Adrenal gland (tissue), 5 donors: ENCODE results near the gene SLC47A2.

Experiments used
- POLR2A ChIP-seq, 2 donors: fragments of 450-650 bp; IDR thresholded peaks; one replicate each; pipeline ENCODE4 v1.6.1; 2017; ENCODE audit warnings: antibody characterized with exemption in 2 of 2, mild to moderate bottlenecking in 2 of 2, moderate library complexity in 1 of 2
- TF ChIP-seq, protein P1 (sequence below), 6 experiments: fragments of 450-650 bp in 4 of 6; fragments of 200-600 bp in 2 of 6; sonication (generic) in 1 of 6; IDR thresholded peaks; 1 replicate in 5 of 6; 2 replicates in 1 of 6; pipeline versions ENCODE4 v1.5.1 to v1.8.0; 2016 to 2021; ENCODE audit warnings: antibody characterized with exemption in 6 of 6, mild to moderate bottlenecking in 2 of 6, moderate library complexity in 1 of 6
- donor health status: DM: no; HTN: no; CAD: no.

DNA sequence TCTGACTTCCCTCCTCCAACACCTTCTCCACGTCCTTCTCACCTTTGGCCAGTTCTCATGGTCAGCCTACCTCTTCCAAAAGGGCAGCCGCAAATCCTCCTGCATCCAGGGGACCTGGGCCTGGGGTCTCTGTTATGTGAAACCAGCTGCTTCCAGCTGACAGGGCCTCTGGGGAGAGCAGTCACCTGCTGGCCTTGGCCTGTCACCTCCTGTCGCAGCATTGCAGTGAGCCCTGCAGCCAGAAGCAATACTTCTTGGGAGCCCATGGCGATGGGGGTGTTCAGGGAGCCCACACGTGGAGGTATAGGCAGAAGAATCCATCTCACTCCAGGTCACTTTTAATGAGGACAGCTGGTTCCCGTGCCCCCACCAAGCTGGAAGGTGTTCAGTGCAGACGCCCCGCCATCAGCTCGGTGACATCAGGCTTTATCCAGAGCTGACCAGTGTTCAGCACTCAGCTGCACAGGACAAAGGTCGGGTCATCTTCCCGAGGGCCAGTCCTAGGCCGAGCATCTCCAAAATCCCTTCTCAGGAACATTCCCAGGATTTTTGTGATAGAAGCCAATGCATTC, 1.7 kb upstream of the SLC47A2 start:
- TF ChIP-seq, protein P1, sequence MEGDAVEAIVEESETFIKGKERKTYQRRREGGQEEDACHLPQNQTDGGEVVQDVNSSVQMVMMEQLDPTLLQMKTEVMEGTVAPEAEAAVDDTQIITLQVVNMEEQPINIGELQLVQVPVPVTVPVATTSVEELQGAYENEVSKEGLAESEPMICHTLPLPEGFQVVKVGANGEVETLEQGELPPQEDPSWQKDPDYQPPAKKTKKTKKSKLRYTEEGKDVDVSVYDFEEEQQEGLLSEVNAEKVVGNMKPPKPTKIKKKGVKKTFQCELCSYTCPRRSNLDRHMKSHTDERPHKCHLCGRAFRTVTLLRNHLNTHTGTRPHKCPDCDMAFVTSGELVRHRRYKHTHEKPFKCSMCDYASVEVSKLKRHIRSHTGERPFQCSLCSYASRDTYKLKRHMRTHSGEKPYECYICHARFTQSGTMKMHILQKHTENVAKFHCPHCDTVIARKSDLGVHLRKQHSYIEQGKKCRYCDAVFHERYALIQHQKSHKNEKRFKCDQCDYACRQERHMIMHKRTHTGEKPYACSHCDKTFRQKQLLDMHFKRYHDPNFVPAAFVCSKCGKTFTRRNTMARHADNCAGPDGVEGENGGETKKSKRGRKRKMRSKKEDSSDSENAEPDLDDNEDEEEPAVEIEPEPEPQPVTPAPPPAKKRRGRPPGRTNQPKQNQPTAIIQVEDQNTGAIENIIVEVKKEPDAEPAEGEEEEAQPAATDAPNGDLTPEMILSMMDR (IDR thresholded peaks at IDR 0.05) = no peak
- no peak for TF ChIP-seq POLR2A (IDR thresholded peaks at IDR 0.05)
